Sciatic nerve (tissue), 1 donor: ENCODE data around the gene FAM131B. TPM values are rescaled to one million over a fixed set of nuclear protein-coding genes. Genes with fewer than 3 reads are reported as not detected.

Source experiments
- microRNA-seq: library from miRNA; unstranded; fragments of <30 nt; microRNA quantifications from one replicate; pipeline ENCODE4 v1.2.0, GENCODE V29; 2020
- total RNA-seq: library from RNA; stranded (reverse); fragmentation: NEBNext Ultra II Directional; extraction: Animal tissue kit (Norgen Biotek cat#: 25700); gene quantifications from one replicate; pipeline ENCODE4 v1.2.1, GENCODE V29; 2021
- donor health status: DM: no; HTN: no; CAD: no.

The FAM131B gene
- total RNA-seq, 1 donor from 2014 or later: 2.6 TPM

Small RNA genes lying within 50 kb of the gene (microRNA-seq; reads per million reads assigned to microRNA genes)
- gene MIR6892: not detected

Other genes starting within 250 kb of the FAM131B start
- gene PIP, start 230.6 kb downstream of the FAM131B start, total RNA-seq: not detected
- gene TAS2R39, start 179.3 kb downstream of the FAM131B start, total RNA-seq: not detected
- not detected for gene TAS2R40, start 140.7 kb downstream of the FAM131B start, total RNA-seq
- gene GSTK1, start 99.3 kb downstream of the FAM131B start, total RNA-seq: 155 TPM
- gene TMEM139, start 77.8 kb downstream of the FAM131B start, total RNA-seq: 10.9 TPM
- 33.8 TPM for gene CASP2, start 74.4 kb downstream of the FAM131B start, total RNA-seq
- gene CLCN1, start 46.6 kb downstream of the FAM131B start, total RNA-seq: not detected
- gene ZYX, start 18.6 kb upstream of the FAM131B start, total RNA-seq: 178 TPM
- gene EPHA1, start 46.1 kb upstream of the FAM131B start, total RNA-seq: 0.22 TPM
- gene TAS2R60, start 80.7 kb upstream of the FAM131B start, total RNA-seq: 0.40 TPM
- gene TAS2R41, start 115.2 kb upstream of the FAM131B start, total RNA-seq: not detected
- gene CTAGE15, start 209.1 kb upstream of the FAM131B start, total RNA-seq: not detected